Esophagus muscularis mucosa (tissue), 4 donors: ENCODE measurements around the gene SLC7A1. TPM values are rescaled to one million over a fixed set of nuclear protein-coding genes. Genes with fewer than 3 reads are reported as not detected.
"Not testable (repeated sequence)": the region's sequence is repeated elsewhere in the genome, so short reads cannot be mapped to it uniquely, and the experiment has no call there.

Experiments
- DNase-seq: peaks from one replicate; pipeline ENCODE4 v3.0.0-alpha.2; 2017; ENCODE audit errors: extremely low spot score
- H3K27ac ChIP-seq, 4 donors: fragments of 200-600 bp; sonication (generic); replicated peaks in 1 of 4; 1 replicate in 3 of 4; 2 replicates in 1 of 4; pipeline ENCODE4 v1.5.1; 2016 to 2019; ENCODE audit warnings: mild to moderate bottlenecking in 1 of 4
- H3K27me3 ChIP-seq, 4 donors: fragments of 200-600 bp; sonication (generic); one replicate each; pipeline versions ENCODE4 v1.5.1 to v1.6.0; 2016 to 2019
- H3K36me3 ChIP-seq, 4 donors: fragments of 200-600 bp; sonication (generic); one replicate each; pipeline ENCODE4 v1.5.1; 2016 to 2019
- H3K4me1 ChIP-seq, 4 donors: fragments of 200-600 bp; sonication (generic); one replicate each; pipeline ENCODE4 v1.5.1; 2016 to 2019
- H3K4me3 ChIP-seq, 4 donors: fragments of 200-600 bp; sonication (generic); 1 replicate in 2 of 4; 2 replicates in 2 of 4; pipeline ENCODE4 v1.5.1; 2016 to 2019; ENCODE audit warnings: mild to moderate bottlenecking in 4 of 4, moderate library complexity in 1 of 4
- H3K9me3 ChIP-seq, 4 donors: fragments of 200-600 bp; sonication (generic); 1 replicate in 3 of 4; 2 replicates in 1 of 4; pipeline ENCODE4 v1.5.1; 2016 to 2019
- EP300 ChIP-seq: sonication (generic); formaldehyde crosslinking; IDR thresholded peaks from one replicate; pipeline ENCODE4 v1.6.1; 2017; ENCODE audit warnings: antibody characterized with exemption
- POLR2A ChIP-seq: fragments of 450-650 bp; IDR thresholded peaks from one replicate; pipeline ENCODE4 v1.6.1; 2017; ENCODE audit warnings: antibody characterized with exemption, moderate library complexity, mild to moderate bottlenecking, low read depth
- POLR2AphosphoS5 ChIP-seq, 2 donors: sonication (generic); formaldehyde crosslinking; IDR thresholded peaks; one replicate each; pipeline ENCODE4 v1.6.1; 2017; ENCODE audit warnings: antibody characterized with exemption in 2 of 2
- WGBS: methylation state at CpG from one replicate; pipeline ENCODE4 v1.1.5; 2018; 5-methylcytosine and 5-hydroxymethylcytosine counted together
- intact Hi-C: fragments of 100-400 bp; cut with DNase I; formaldehyde crosslinking; loops from one replicate; pipeline ENCODE4 v1.15.1; 2023
- total RNA-seq, 4 donors: library from RNA; depleted of rRNA; stranded (reverse); fragments of >200 nt; gene quantifications; one replicate each; pipeline versions ENCODE4 v1.1.0 to v1.2.1, GENCODE V29; 2016
- TF ChIP-seq, protein P1 (sequence below), 3 experiments: fragments of 200-600 bp in 2 of 3; fragments of 450-650 bp in 1 of 3; sonication (generic) in 2 of 3; IDR thresholded peaks; one replicate each; pipeline ENCODE4 v1.5.1; 2017 to 2019; ENCODE audit warnings: antibody characterized with exemption in 3 of 3, mild to moderate bottlenecking in 2 of 3, moderate library complexity in 1 of 3

Gene SLC7A1
- total RNA-seq, result 10 to 100 TPM; 15.0 to 28.8 (median 21.6) TPM

- Histone ChIP-seq H3K9me3 (no peaks in the 10 kb centered on the region), H3K36me3 (no peaks in the 10 kb centered on the region), H3K27me3 (peaks cover 0 to 6% (median 0%) of the 10 kb centered on the region in 4 donors), H3K27ac (peak within 1 kb of the TSS; percentile 94 to 98 (median 96)), H3K4me1 (peaks cover 0 to 41% (median 30%) of the 10 kb centered on the region in 4 donors), H3K4me3 (peak within 1 kb of the TSS; percentile 91 to 99 (median 95))
- TF ChIP-seq EP300, result no peak
- no peak for TF ChIP-seq POLR2A
- TF ChIP-seq, protein P1, sequence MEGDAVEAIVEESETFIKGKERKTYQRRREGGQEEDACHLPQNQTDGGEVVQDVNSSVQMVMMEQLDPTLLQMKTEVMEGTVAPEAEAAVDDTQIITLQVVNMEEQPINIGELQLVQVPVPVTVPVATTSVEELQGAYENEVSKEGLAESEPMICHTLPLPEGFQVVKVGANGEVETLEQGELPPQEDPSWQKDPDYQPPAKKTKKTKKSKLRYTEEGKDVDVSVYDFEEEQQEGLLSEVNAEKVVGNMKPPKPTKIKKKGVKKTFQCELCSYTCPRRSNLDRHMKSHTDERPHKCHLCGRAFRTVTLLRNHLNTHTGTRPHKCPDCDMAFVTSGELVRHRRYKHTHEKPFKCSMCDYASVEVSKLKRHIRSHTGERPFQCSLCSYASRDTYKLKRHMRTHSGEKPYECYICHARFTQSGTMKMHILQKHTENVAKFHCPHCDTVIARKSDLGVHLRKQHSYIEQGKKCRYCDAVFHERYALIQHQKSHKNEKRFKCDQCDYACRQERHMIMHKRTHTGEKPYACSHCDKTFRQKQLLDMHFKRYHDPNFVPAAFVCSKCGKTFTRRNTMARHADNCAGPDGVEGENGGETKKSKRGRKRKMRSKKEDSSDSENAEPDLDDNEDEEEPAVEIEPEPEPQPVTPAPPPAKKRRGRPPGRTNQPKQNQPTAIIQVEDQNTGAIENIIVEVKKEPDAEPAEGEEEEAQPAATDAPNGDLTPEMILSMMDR (IDR thresholded peaks at IDR 0.05), result no peak
- peak in 1 of 2 donors; percentile 14 for TF ChIP-seq POLR2AphosphoS5 (IDR thresholded peaks at IDR 0.05)
- intact Hi-C loops, result loop anchor here (5.0 to 10.0 kb wide), 3 partner anchors 83 to 519 kb away; partner anchors contain the start of gene UBL3
- peak; percentile 93 for DNase-seq
- 2% methylated on average over 17 of the region's 98 CpGs for WGBS
Observed at GRCh38 chr13:29595380-29596063, at the start of gene SLC7A1. Gene SLC7A1 (minus strand): TSS chr13:29595688. CDS start chr13:29536188, 59,500 bp downstream.

- TF ChIP-seq EP300 (no peak), POLR2A (no peak), POLR2AphosphoS5 (IDR thresholded peaks at IDR 0.05) (no peak)
- TF ChIP-seq, protein P1 (IDR thresholded peaks at IDR 0.05), result no peak
- DNase-seq, result no peak
- H3K36me3 ChIP-seq, result no peaks in the 10 kb centered on the region
- H3K4me3 ChIP-seq, result no peak overlapping the region
- 65% methylated on average over 4 of the region's 4 CpGs for whole genome bisulfite sequencing
- peaks cover 0 to 9% (median 0%) of the 10 kb centered on the region in 4 donors for H3K27me3 ChIP-seq
- H3K27ac ChIP-seq, result no peak overlapping the region
- no peaks in the 10 kb centered on the region for H3K9me3 ChIP-seq
- H3K4me1 ChIP-seq, result no peaks in the 10 kb centered on the region
- intact Hi-C loops, result no loop called here
Observed at GRCh38 chr13:29640665-29641064, 45.2 kb upstream of the SLC7A1 start.

GRCh38 chr13:29636831-29637230 lies 41.3 kb upstream of the SLC7A1 start:
- H3K4me1 ChIP-seq, intact Hi-C loops, H3K36me3 ChIP-seq, H3K9me3 ChIP-seq, DNase-seq, H3K4me3 ChIP-seq, H3K27ac ChIP-seq, H3K27me3 ChIP-seq: not testable (repeated sequence)
- WGBS, result 100% methylated on average over 1 of the region's 4 CpGs

GRCh38 chr13:29624997-29625396 lies 29.5 kb upstream of the SLC7A1 start:
- intact Hi-C loops, result no loop called here
- Histone ChIP-seq H3K4me1 (no peaks in the 10 kb centered on the region), H3K27ac (no peak overlapping the region), H3K9me3 (peaks cover 0 to 6% (median 0%) of the 10 kb centered on the region in 4 donors), H3K36me3 (no peaks in the 10 kb centered on the region), H3K4me3 (no peak overlapping the region), H3K27me3 (no peaks in the 10 kb centered on the region)
- TF ChIP-seq, protein P1 (IDR thresholded peaks at IDR 0.05), result no peak
- no peak for TF ChIP-seq POLR2A
- no peak for TF ChIP-seq EP300
- TF ChIP-seq POLR2AphosphoS5 (IDR thresholded peaks at IDR 0.05), result no peak
- WGBS, result 83% methylated on average over 2 of the region's 5 CpGs
- DNase-seq, result no peak

- peaks cover 0 to 5% (median 1%) of the 10 kb centered on the region in 4 donors for H3K9me3 ChIP-seq
- intact Hi-C loops, result no loop called here
- no peaks in the 10 kb centered on the region for H3K36me3 ChIP-seq
- no peak overlapping the region for H3K27ac ChIP-seq
- H3K4me3 ChIP-seq, result no peak overlapping the region
- DNase-seq, result no peak
- no peaks in the 10 kb centered on the region for H3K4me1 ChIP-seq
- WGBS, result 91% methylated on average over 4 of the region's 7 CpGs
- TF ChIP-seq EP300 (no peak), POLR2A (no peak), POLR2AphosphoS5 (IDR thresholded peaks at IDR 0.05) (no peak)
- TF ChIP-seq, protein P1 (IDR thresholded peaks at IDR 0.05), result no peak
- H3K27me3 ChIP-seq, result no peaks in the 10 kb centered on the region
Observed at GRCh38 chr13:29621841-29622240, 26.4 kb upstream of the SLC7A1 start.
